Measurements from ENCODE around the gene PXYLP1.

Gene PXYLP1

GRCh38 chr3:141275511-141275910, 43.9 kb downstream of the PXYLP1 start:
- H3K4me2 ChIP-seq (ENCODE audit: low read length), result no peak overlapping the region
- H3K79me2 ChIP-seq (ENCODE audit: control insufficient read depth, insufficient read depth, low read length, poor library complexity), result no peaks in the 10 kb centered on the region
- DNase-seq, result peak in 1 of 2 donors; percentile 47
- peaks cover 16% of the 10 kb centered on the region in 2 experiments for H3K4me1 ChIP-seq (ENCODE audit: control insufficient read depth in 1 of 2, insufficient read depth in 2 of 2, low read length in 2 of 2)
- H3K9me3 ChIP-seq (ENCODE audit: insufficient read depth, low read depth, low read length), result no peaks in the 10 kb centered on the region
- no peak overlapping the region for H3K14ac ChIP-seq (ENCODE audit: low read length)
- H2AFZ ChIP-seq (ENCODE audit: insufficient read depth, low read length, poor library complexity), result no peak overlapping the region
- no peak overlapping the region for H3K4ac ChIP-seq (ENCODE audit: low read depth, low read length)
- no CpG with 5 or more reads among the region's 2 CpGs for WGBS (ENCODE audit: extremely low coverage, insufficient coverage, insufficient read length)
- H3K27ac ChIP-seq (ENCODE audit: low read depth, low read length), result no peak overlapping the region
- no peak overlapping the region for H3K18ac ChIP-seq (ENCODE audit: low read length)
- no peak overlapping the region for H4K12ac ChIP-seq (ENCODE audit: low read depth, low read length)
- H4K8ac ChIP-seq (ENCODE audit: low read depth, low read length), result no peak overlapping the region
- no peak overlapping the region for H4K91ac ChIP-seq (ENCODE audit: low read depth, low read length)
- no peaks in the 10 kb centered on the region for H3K27me3 ChIP-seq (ENCODE audit: insufficient read depth, low read length)
- H3K9ac ChIP-seq (ENCODE audit: low read length), result no peak overlapping the region
- peaks cover 0 to 2% of the 10 kb centered on the region in 2 experiments for H3K36me3 ChIP-seq (ENCODE audit: control insufficient read depth in 1 of 2, insufficient read depth in 2 of 2, low read length in 2 of 2)
- no peak overlapping the region for H3K23ac ChIP-seq (ENCODE audit: low read length)
- no peak overlapping the region for H2BK12ac ChIP-seq (ENCODE audit: low read length)
- H2AK5ac ChIP-seq (ENCODE audit: low read length), result no peak overlapping the region
- H3K4me3 ChIP-seq (ENCODE audit: low read depth, low read length), result no peak overlapping the region
- no peak overlapping the region for H2BK5ac ChIP-seq (ENCODE audit: low read depth, low read length, poor library complexity)
- no peaks in the 10 kb centered on the region for H3K79me1 ChIP-seq (ENCODE audit: low read length)
- H2BK120ac ChIP-seq (ENCODE audit: insufficient read depth, low read length, poor library complexity), result no peak overlapping the region

- Histone ChIP-seq H3K27me3 (ENCODE audit: insufficient read depth, low read length) (no peaks in the 10 kb centered on the region), H2BK12ac (ENCODE audit: low read length) (no peak overlapping the region), H3K79me2 (ENCODE audit: control insufficient read depth, insufficient read depth, low read length, poor library complexity) (no peaks in the 10 kb centered on the region), H4K91ac (ENCODE audit: low read depth, low read length) (no peak overlapping the region), H3K9me3 (ENCODE audit: insufficient read depth, low read depth, low read length) (no peaks in the 10 kb centered on the region), H2BK5ac (ENCODE audit: low read depth, low read length, poor library complexity) (no peak overlapping the region), H3K27ac (ENCODE audit: low read depth, low read length) (no peak overlapping the region), H3K4me1 (ENCODE audit: control insufficient read depth in 1 of 2, insufficient read depth in 2 of 2, low read length in 2 of 2) (peaks cover 16% of the 10 kb centered on the region in 2 experiments), H3K4me3 (ENCODE audit: low read depth, low read length) (no peak overlapping the region), H2BK120ac (ENCODE audit: insufficient read depth, low read length, poor library complexity) (no peak overlapping the region), H3K9ac (ENCODE audit: low read length) (no peak overlapping the region), H3K18ac (ENCODE audit: low read length) (no peak overlapping the region), H4K12ac (ENCODE audit: low read depth, low read length) (no peak overlapping the region), H3K23ac (ENCODE audit: low read length) (no peak overlapping the region), H3K4ac (ENCODE audit: low read depth, low read length) (no peak overlapping the region), H4K8ac (ENCODE audit: low read depth, low read length) (no peak overlapping the region), H3K14ac (ENCODE audit: low read length) (no peak overlapping the region), H2AFZ (ENCODE audit: insufficient read depth, low read length, poor library complexity) (no peak overlapping the region), H3K36me3 (ENCODE audit: control insufficient read depth in 1 of 2, insufficient read depth in 2 of 2, low read length in 2 of 2) (peaks cover 0 to 2% of the 10 kb centered on the region in 2 experiments), H3K4me2 (ENCODE audit: low read length) (no peak overlapping the region), H2AK5ac (ENCODE audit: low read length) (no peak overlapping the region), H3K79me1 (ENCODE audit: low read length) (no peaks in the 10 kb centered on the region)
- no CpG with 5 or more reads among the region's 7 CpGs for WGBS (ENCODE audit: extremely low coverage, insufficient coverage, insufficient read length)
- DNase-seq, result peak; percentile 94 to 96
These were observed 44.3 kb downstream of the PXYLP1 start for GRCh38 chr3:141275973-141276372.

- no CpG with 5 or more reads among the region's 9 CpGs for WGBS (ENCODE audit: extremely low coverage, insufficient coverage, insufficient read length)
- Histone ChIP-seq H2BK120ac (ENCODE audit: insufficient read depth, low read length, poor library complexity) (no peak overlapping the region), H2BK12ac (ENCODE audit: low read length) (no peak overlapping the region)
These were observed 44.8 kb downstream of the PXYLP1 start for GRCh38 chr3:141276398-141276797.

GRCh38 chr3:141277451-141277850, 45.8 kb downstream of the PXYLP1 start:
- Histone ChIP-seq H2BK120ac (ENCODE audit: insufficient read depth, low read length, poor library complexity) (no peak overlapping the region), H2AFZ (ENCODE audit: insufficient read depth, low read length, poor library complexity) (no peak overlapping the region), H3K27me3 (ENCODE audit: insufficient read depth, low read length) (no peaks in the 10 kb centered on the region), H3K9ac (ENCODE audit: low read length) (no peak overlapping the region), H3K4ac (ENCODE audit: low read depth, low read length) (no peak overlapping the region), H4K8ac (ENCODE audit: low read depth, low read length) (no peak overlapping the region), H3K9me3 (ENCODE audit: insufficient read depth, low read depth, low read length) (no peaks in the 10 kb centered on the region), H2BK12ac (ENCODE audit: low read length) (no peak overlapping the region), H3K23ac (ENCODE audit: low read length) (no peak overlapping the region), H3K14ac (ENCODE audit: low read length) (no peak overlapping the region), H4K12ac (ENCODE audit: low read depth, low read length) (no peak overlapping the region), H3K4me3 (ENCODE audit: low read depth, low read length) (no peak overlapping the region), H3K18ac (ENCODE audit: low read length) (no peak overlapping the region), H3K4me1 (ENCODE audit: control insufficient read depth in 1 of 2, insufficient read depth in 2 of 2, low read length in 2 of 2) (peaks cover 16% of the 10 kb centered on the region in 2 experiments), H2BK5ac (ENCODE audit: low read depth, low read length, poor library complexity) (no peak overlapping the region), H3K36me3 (ENCODE audit: control insufficient read depth in 1 of 2, insufficient read depth in 2 of 2, low read length in 2 of 2) (peaks cover 2% of the 10 kb centered on the region in 2 experiments), H3K4me2 (ENCODE audit: low read length) (no peak overlapping the region), H3K27ac (ENCODE audit: low read depth, low read length) (no peak overlapping the region), H2AK5ac (ENCODE audit: low read length) (no peak overlapping the region), H4K91ac (ENCODE audit: low read depth, low read length) (no peak overlapping the region), H3K79me2 (ENCODE audit: control insufficient read depth, insufficient read depth, low read length, poor library complexity) (no peaks in the 10 kb centered on the region), H3K79me1 (ENCODE audit: low read length) (no peaks in the 10 kb centered on the region)
- WGBS (ENCODE audit: extremely low coverage, insufficient coverage, insufficient read length), result no CpG with 5 or more reads among the region's 6 CpGs
- DNase-seq, result no peak

More at GRCh38 chr3:141276398-141276797, 44.8 kb downstream of the PXYLP1 start:
- no peak overlapping the region for H4K8ac ChIP-seq (ENCODE audit: low read depth, low read length)
- H3K18ac ChIP-seq (ENCODE audit: low read length), result no peak overlapping the region
- no peak overlapping the region for H3K4ac ChIP-seq (ENCODE audit: low read depth, low read length)
- no peaks in the 10 kb centered on the region for H3K79me1 ChIP-seq (ENCODE audit: low read length)
- H3K27ac ChIP-seq (ENCODE audit: low read depth, low read length), result no peak overlapping the region
- H4K91ac ChIP-seq (ENCODE audit: low read depth, low read length), result no peak overlapping the region
- H3K14ac ChIP-seq (ENCODE audit: low read length), result no peak overlapping the region
- no peak overlapping the region for H4K12ac ChIP-seq (ENCODE audit: low read depth, low read length)
- H3K4me3 ChIP-seq (ENCODE audit: low read depth, low read length), result no peak overlapping the region
- H3K9ac ChIP-seq (ENCODE audit: low read length), result no peak overlapping the region
- H2AFZ ChIP-seq (ENCODE audit: insufficient read depth, low read length, poor library complexity), result no peak overlapping the region
- H3K36me3 ChIP-seq (ENCODE audit: control insufficient read depth in 1 of 2, insufficient read depth in 2 of 2, low read length in 2 of 2), result peaks cover 0 to 2% of the 10 kb centered on the region in 2 experiments
- no peak overlapping the region for H3K23ac ChIP-seq (ENCODE audit: low read length)
- no peaks in the 10 kb centered on the region for H3K27me3 ChIP-seq (ENCODE audit: insufficient read depth, low read length)
- no peaks in the 10 kb centered on the region for H3K9me3 ChIP-seq (ENCODE audit: insufficient read depth, low read depth, low read length)
- DNase-seq, result no peak
- no peak overlapping the region for H3K4me2 ChIP-seq (ENCODE audit: low read length)
- peaks cover 16% of the 10 kb centered on the region in 2 experiments for H3K4me1 ChIP-seq (ENCODE audit: control insufficient read depth in 1 of 2, insufficient read depth in 2 of 2, low read length in 2 of 2)
- H3K79me2 ChIP-seq (ENCODE audit: control insufficient read depth, insufficient read depth, low read length, poor library complexity), result no peaks in the 10 kb centered on the region
- no peak overlapping the region for H2AK5ac ChIP-seq (ENCODE audit: low read length)
- no peak overlapping the region for H2BK5ac ChIP-seq (ENCODE audit: low read depth, low read length, poor library complexity)

Measured in trophoblast cell (in vitro differentiated cells and primary cell).